HG03095 (cell line): Measurements from ENCODE around the gene FAU.

Experiments used
- ATAC-seq: cut with Tn5 transposase; IDR thresholded peaks from one replicate; pipeline ENCODE4 v1.9.1; 2021; ENCODE audit warnings: moderate library complexity; ENCODE audit not compliant: unreplicated experiment

FAU gene

GRCh38 chr11:65083834-65084597 lies 37.9 kb downstream of the FAU start, which contains the start of the genes CDCA5 and ZFPL1:
CDCA5 (minus strand) TSS chr11:65084040; CDS start chr11:65083978, 62 bp downstream.
ZFPL1 (plus strand) TSS chr11:65084222; CDS start chr11:65084699, 477 bp downstream.
- no peak for ATAC-seq

- no peak for ATAC-seq
Observed at GRCh38 chr11:65083134-65083833, 38.6 kb downstream of the FAU start.

GRCh38 chr11:65078786-65079342 lies 43.1 kb downstream of the FAU start:
- ATAC-seq, result no peak

GRCh38 chr11:65078151-65078550 lies 43.8 kb downstream of the FAU start:
- ATAC-seq, result no peak

GRCh38 chr11:65077451-65077850 lies 44.5 kb downstream of the FAU start:
- no peak for ATAC-seq

- ATAC-seq, result no peak
Observed at GRCh38 chr11:65072631-65072966, 49.3 kb downstream of the FAU start.

GRCh38 chr11:65071907-65072630 lies 49.9 kb downstream of the FAU start:
- no peak for ATAC-seq
